HEK293 (cell line): Measurements from ENCODE around the gene TMEM47.

Experiments used
- CTCF ChIA-PET: fragments of 350-600 bp; formaldehyde crosslinking; extraction: SDS; loops from one replicate; lab custom pipeline; 2021; ENCODE audit warnings: antibody characterized with exemption; lab: Yijun Ruan, JAX
- POLR2A ChIA-PET: fragments of 300-600 bp; formaldehyde crosslinking; extraction: SDS; loops from one replicate; lab custom pipeline; 2020; ENCODE audit warnings: antibody characterized with exemption, inconsistent platforms; lab: Yijun Ruan, JAX
- H3K27ac ChIP-seq: fragments of 200-500 bp; sonication (Bioruptor generic); 2 replicates; pipeline ENCODE4 v1.5.1; 2014; ENCODE audit warnings: low read depth, low read length, control low read depth, inconsistent platforms; ENCODE audit errors: extremely low read depth
- H3K36me3 ChIP-seq, 2 experiments: fragments of 200-500 bp in 1 of 2; sonication (Bioruptor generic) in 1 of 2; 1 replicate in 1 of 2; 2 replicates in 1 of 2; pipeline ENCODE4 v1.5.1; 2014 to 2017; ENCODE audit warnings: inconsistent platforms in 2 of 2, low read length in 2 of 2; ENCODE audit not compliant: control insufficient read depth in 2 of 2, insufficient read depth in 1 of 2
- H3K4me1 ChIP-seq: fragments of 200-500 bp; sonication (Bioruptor generic); 2 replicates; pipeline ENCODE4 v1.5.1; 2014; ENCODE audit warnings: mild to moderate bottlenecking, low read length, inconsistent platforms; ENCODE audit not compliant: control insufficient read depth, insufficient read depth
- H3K4me3 ChIP-seq: 2 replicates; pipeline ENCODE4 v1.5.1; 2011; ENCODE audit warnings: low read depth, mild to moderate bottlenecking, control low read depth, low read length, moderate library complexity
- H3K9me3 ChIP-seq: fragments of 200-500 bp; sonication (Bioruptor generic); 2 replicates; pipeline ENCODE4 v1.5.1; 2014; ENCODE audit warnings: low read depth, low read length, inconsistent platforms; ENCODE audit not compliant: control insufficient read depth, insufficient read depth
- EGR2 ChIP-seq: fragments of 450-650 bp; formaldehyde crosslinking; IDR thresholded peaks from 2 replicates; pipeline ENCODE4 v1.5.1; 2016; ENCODE audit warnings: low read depth, missing biosample characterization, missing genetic modification characterization
- FEZF1 ChIP-seq: fragments of 450-650 bp; formaldehyde crosslinking; IDR thresholded peaks from 2 replicates; pipeline ENCODE4 v1.5.1; 2016; ENCODE audit warnings: missing biosample characterization, missing genetic modification characterization
- RBAK ChIP-seq: fragments of 450-650 bp; formaldehyde crosslinking; IDR thresholded peaks from 2 replicates; pipeline ENCODE4 v1.5.1; 2016; ENCODE audit warnings: missing biosample characterization, missing genetic modification characterization
- ZBTB17 ChIP-seq: fragments of 450-650 bp; formaldehyde crosslinking; IDR thresholded peaks from 2 replicates; pipeline ENCODE4 v1.5.1; 2016; ENCODE audit warnings: missing biosample characterization, missing genetic modification characterization
- ZBTB20 ChIP-seq: fragments of 450-650 bp; formaldehyde crosslinking; IDR thresholded peaks from 2 replicates; pipeline ENCODE4 v1.5.1; 2016; ENCODE audit warnings: missing biosample characterization, missing genetic modification characterization
- ZFHX2 ChIP-seq: fragments of 450-650 bp; formaldehyde crosslinking; conservative IDR thresholded peaks from 2 replicates; pipeline ENCODE4 v1.5.1; 2016; ENCODE audit warnings: missing biosample characterization, missing genetic modification characterization
- ZNF132 ChIP-seq: fragments of 450-650 bp; formaldehyde crosslinking; IDR thresholded peaks from 2 replicates; pipeline ENCODE4 v1.5.1; 2017; ENCODE audit warnings: missing biosample characterization, missing genetic modification characterization, borderline replicate concordance
- ZNF391 ChIP-seq: fragments of 450-650 bp; formaldehyde crosslinking; IDR thresholded peaks from 2 replicates; pipeline ENCODE4 v1.5.1; 2016; ENCODE audit warnings: low read depth, missing biosample characterization, missing genetic modification characterization, borderline replicate concordance
- ZNF555 ChIP-seq: fragments of 450-650 bp; formaldehyde crosslinking; conservative IDR thresholded peaks from 2 replicates; pipeline ENCODE4 v1.5.1; 2017; ENCODE audit warnings: missing biosample characterization, mild to moderate bottlenecking, missing genetic modification characterization, inconsistent platforms
- ZNF677 ChIP-seq: fragments of 450-650 bp; IDR thresholded peaks from 2 replicates; pipeline ENCODE4 v1.5.0; 2018; ENCODE audit warnings: missing biosample characterization, mild to moderate bottlenecking, missing genetic modification characterization, moderate library complexity
- ZNF768 ChIP-seq: fragments of 450-650 bp; formaldehyde crosslinking; IDR thresholded peaks from 2 replicates; pipeline ENCODE4 v1.5.1; 2018; ENCODE audit warnings: missing biosample characterization, mild to moderate bottlenecking, missing genetic modification characterization
- ZNF792 ChIP-seq: fragments of 450-650 bp; formaldehyde crosslinking; IDR thresholded peaks from 2 replicates; pipeline ENCODE4 v1.5.1; 2016; ENCODE audit warnings: missing biosample characterization, missing genetic modification characterization
- TF ChIP-seq, protein P1 (sequence below): fragments of 450-650 bp; formaldehyde crosslinking; IDR thresholded peaks from 2 replicates; pipeline ENCODE4 v1.5.1; 2016; ENCODE audit warnings: missing biosample characterization, missing genetic modification characterization, low read depth
- TF ChIP-seq, protein P2 (sequence below): fragments of 450-650 bp; formaldehyde crosslinking; IDR thresholded peaks from 2 replicates; pipeline ENCODE4 v1.5.1; 2016; ENCODE audit warnings: missing biosample characterization, missing genetic modification characterization, borderline replicate concordance
- TF ChIP-seq, protein P3 (sequence below): fragments of 450-650 bp; IDR thresholded peaks from 2 replicates; pipeline ENCODE4 v1.5.1; 2018; ENCODE audit warnings: missing biosample characterization, missing genetic modification characterization
- TF ChIP-seq, protein P4 (sequence below): fragments of 450-650 bp; formaldehyde crosslinking; IDR thresholded peaks from 2 replicates; pipeline ENCODE4 v1.5.1; 2016; ENCODE audit warnings: missing biosample characterization, missing genetic modification characterization
- TF ChIP-seq, protein P5 (sequence below): fragments of 450-650 bp; formaldehyde crosslinking; IDR thresholded peaks from 2 replicates; pipeline ENCODE4; 2016; ENCODE audit warnings: missing biosample characterization, missing genetic modification characterization
- TF ChIP-seq, protein P6 (sequence below): fragments of 450-650 bp; formaldehyde crosslinking; IDR thresholded peaks from 2 replicates; pipeline ENCODE4 v1.5.1; 2016; ENCODE audit warnings: missing biosample characterization, missing genetic modification characterization

The TMEM47 gene

DNA sequence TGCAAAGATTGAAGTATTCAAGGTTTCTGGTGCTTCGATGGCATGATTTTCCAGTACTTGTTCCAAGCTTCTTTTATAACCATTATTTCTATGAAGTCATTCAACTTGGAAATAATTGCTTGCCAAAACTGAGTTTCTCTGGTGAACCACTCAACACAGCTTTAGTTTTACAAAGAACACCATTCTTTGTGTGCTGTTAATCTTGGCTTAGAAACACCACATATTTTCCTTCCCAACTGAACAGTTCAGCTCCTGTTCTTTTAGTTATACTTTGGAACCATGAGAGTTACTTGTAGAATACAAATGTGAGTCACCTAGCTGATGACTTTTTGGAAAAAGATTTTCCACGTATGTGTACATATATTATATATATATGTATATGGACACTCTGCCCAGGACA, 32.7 kb downstream of the TMEM47 start:
- TF ChIP-seq, protein P1, sequence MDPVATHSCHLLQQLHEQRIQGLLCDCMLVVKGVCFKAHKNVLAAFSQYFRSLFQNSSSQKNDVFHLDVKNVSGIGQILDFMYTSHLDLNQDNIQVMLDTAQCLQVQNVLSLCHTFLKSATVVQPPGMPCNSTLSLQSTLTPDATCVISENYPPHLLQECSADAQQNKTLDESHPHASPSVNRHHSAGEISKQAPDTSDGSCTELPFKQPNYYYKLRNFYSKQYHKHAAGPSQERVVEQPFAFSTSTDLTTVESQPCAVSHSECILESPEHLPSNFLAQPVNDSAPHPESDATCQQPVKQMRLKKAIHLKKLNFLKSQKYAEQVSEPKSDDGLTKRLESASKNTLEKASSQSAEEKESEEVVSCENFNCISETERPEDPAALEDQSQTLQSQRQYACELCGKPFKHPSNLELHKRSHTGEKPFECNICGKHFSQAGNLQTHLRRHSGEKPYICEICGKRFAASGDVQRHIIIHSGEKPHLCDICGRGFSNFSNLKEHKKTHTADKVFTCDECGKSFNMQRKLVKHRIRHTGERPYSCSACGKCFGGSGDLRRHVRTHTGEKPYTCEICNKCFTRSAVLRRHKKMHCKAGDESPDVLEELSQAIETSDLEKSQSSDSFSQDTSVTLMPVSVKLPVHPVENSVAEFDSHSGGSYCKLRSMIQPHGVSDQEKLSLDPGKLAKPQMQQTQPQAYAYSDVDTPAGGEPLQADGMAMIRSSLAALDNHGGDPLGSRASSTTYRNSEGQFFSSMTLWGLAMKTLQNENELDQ (tag by site-specific recombination) = no peak
- TF ChIP-seq, protein P2, sequence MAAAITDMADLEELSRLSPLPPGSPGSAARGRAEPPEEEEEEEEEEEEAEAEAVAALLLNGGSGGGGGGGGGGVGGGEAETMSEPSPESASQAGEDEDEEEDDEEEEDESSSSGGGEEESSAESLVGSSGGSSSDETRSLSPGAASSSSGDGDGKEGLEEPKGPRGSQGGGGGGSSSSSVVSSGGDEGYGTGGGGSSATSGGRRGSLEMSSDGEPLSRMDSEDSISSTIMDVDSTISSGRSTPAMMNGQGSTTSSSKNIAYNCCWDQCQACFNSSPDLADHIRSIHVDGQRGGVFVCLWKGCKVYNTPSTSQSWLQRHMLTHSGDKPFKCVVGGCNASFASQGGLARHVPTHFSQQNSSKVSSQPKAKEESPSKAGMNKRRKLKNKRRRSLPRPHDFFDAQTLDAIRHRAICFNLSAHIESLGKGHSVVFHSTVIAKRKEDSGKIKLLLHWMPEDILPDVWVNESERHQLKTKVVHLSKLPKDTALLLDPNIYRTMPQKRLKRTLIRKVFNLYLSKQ (tag by site-specific recombination) = no peak
- TF ChIP-seq, protein P3, sequence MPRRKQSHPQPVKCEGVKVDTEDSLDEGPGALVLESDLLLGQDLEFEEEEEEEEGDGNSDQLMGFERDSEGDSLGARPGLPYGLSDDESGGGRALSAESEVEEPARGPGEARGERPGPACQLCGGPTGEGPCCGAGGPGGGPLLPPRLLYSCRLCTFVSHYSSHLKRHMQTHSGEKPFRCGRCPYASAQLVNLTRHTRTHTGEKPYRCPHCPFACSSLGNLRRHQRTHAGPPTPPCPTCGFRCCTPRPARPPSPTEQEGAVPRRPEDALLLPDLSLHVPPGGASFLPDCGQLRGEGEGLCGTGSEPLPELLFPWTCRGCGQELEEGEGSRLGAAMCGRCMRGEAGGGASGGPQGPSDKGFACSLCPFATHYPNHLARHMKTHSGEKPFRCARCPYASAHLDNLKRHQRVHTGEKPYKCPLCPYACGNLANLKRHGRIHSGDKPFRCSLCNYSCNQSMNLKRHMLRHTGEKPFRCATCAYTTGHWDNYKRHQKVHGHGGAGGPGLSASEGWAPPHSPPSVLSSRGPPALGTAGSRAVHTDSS = no peak
- TF ChIP-seq ZNF132 (tag by site-specific recombination) = no peak
- TF ChIP-seq ZFHX2 (tag by site-specific recombination) = no peak
- TF ChIP-seq, protein P4, sequence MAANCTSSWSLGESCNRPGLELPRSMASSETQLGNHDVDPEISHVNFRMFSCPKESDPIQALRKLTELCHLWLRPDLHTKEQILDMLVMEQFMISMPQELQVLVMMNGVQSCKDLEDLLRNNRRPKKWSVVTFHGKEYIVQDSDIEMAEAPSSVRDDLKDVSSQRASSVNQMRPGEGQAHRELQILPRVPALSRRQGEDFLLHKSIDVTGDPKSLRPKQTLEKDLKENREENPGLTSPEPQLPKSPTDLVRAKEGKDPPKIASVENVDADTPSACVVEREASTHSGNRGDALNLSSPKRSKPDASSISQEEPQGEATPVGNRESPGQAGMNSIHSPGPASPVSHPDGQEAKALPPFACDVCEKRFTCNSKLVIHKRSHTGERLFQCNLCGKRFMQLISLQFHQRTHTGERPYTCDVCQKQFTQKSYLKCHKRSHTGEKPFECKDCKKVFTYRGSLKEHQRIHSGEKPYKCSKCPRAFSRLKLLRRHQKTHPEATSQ (tag by site-specific recombination) = no peak
- TF ChIP-seq, protein P5, sequence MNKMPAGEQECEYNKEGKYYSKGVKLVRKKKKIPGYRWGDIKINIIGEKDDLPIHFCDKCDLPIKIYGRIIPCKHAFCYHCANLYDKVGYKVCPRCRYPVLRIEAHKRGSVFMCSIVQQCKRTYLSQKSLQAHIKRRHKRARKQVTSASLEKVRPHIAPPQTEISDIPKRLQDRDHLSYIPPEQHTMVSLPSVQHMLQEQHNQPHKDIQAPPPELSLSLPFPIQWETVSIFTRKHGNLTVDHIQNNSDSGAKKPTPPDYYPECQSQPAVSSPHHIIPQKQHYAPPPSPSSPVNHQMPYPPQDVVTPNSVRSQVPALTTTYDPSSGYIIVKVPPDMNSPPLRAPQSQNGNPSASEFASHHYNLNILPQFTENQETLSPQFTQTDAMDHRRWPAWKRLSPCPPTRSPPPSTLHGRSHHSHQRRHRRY = no peak
- no peak for TF ChIP-seq EGR2
- TF ChIP-seq ZNF768 (tag by site-specific recombination) = no peak
- TF ChIP-seq ZNF391 (tag by site-specific recombination) = no peak
- TF ChIP-seq ZBTB20 (tag by site-specific recombination) = no peak
- TF ChIP-seq, protein P6, sequence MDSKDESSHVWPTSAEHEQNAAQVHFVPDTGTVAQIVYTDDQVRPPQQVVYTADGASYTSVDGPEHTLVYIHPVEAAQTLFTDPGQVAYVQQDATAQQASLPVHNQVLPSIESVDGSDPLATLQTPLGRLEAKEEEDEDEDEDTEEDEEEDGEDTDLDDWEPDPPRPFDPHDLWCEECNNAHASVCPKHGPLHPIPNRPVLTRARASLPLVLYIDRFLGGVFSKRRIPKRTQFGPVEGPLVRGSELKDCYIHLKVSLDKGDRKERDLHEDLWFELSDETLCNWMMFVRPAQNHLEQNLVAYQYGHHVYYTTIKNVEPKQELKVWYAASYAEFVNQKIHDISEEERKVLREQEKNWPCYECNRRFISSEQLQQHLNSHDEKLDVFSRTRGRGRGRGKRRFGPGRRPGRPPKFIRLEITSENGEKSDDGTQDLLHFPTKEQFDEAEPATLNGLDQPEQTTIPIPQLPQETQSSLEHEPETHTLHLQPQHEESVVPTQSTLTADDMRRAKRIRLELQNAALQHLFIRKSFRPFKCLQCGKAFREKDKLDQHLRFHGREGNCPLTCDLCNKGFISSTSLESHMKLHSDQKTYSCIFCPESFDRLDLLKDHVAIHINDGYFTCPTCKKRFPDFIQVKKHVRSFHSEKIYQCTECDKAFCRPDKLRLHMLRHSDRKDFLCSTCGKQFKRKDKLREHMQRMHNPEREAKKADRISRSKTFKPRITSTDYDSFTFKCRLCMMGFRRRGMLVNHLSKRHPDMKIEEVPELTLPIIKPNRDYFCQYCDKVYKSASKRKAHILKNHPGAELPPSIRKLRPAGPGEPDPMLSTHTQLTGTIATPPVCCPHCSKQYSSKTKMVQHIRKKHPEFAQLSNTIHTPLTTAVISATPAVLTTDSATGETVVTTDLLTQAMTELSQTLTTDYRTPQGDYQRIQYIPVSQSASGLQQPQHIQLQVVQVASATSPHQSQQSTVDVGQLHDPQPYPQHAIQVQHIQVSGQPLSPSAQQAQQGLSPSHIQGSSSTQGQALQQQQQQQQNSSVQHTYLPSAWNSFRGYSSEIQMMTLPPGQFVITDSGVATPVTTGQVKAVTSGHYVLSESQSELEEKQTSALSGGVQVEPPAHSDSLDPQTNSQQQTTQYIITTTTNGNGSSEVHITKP (tag by site-specific recombination) = no peak
- no peak for TF ChIP-seq RBAK (tag by site-specific recombination)
- TF ChIP-seq FEZF1 (tag by site-specific recombination) = no peak
- no peak for TF ChIP-seq ZNF677 (tag by site-specific recombination)
- TF ChIP-seq ZNF792 (tag by site-specific recombination) = no peak
- TF ChIP-seq ZNF555 (tag by site-specific recombination) = no peak
- no peak for TF ChIP-seq ZBTB17 (tag by site-specific recombination)
- H3K27ac ChIP-seq = no peak overlapping the region
- no peaks in the 10 kb centered on the region for H3K9me3 ChIP-seq
- ChIA-PET CTCF (no interaction called here), POLR2A (no interaction called here)
- H3K36me3 ChIP-seq = peaks cover 0 to 6% of the 10 kb centered on the region in 2 experiments; a peak in 1 of 3 replicates
- no peaks in the 10 kb centered on the region for H3K4me1 ChIP-seq
- H3K4me3 ChIP-seq = no peak overlapping the region
